HepG2 (cell line): ENCODE data around the gene CACNA1C. TPM values are rescaled to one million over a fixed set of nuclear protein-coding genes. Genes with fewer than 3 reads are reported as not detected.

Experiments
- ASH2L ChIP-seq: fragments of 300-600, 200-600 bp; sonication (generic); IDR thresholded peaks from 2 replicates; pipeline ENCODE4 v1.7.0; 2017; ENCODE audit warnings: low read depth, mild to moderate bottlenecking, moderate library complexity, mixed read lengths, low read length; ENCODE audit not compliant: insufficient read length
- DNMT1 ChIP-seq: sonication (generic); formaldehyde crosslinking; IDR thresholded peaks from 2 replicates; pipeline ENCODE4 v1.5.1; 2020; ENCODE audit warnings: mild to moderate bottlenecking, missing genetic modification reagents
- HNRNPLL ChIP-seq: fragments of 200-400 bp; formaldehyde crosslinking; IDR thresholded peaks from 2 replicates; pipeline ENCODE4 v1.6.1; 2017; ENCODE audit warnings: mild to moderate bottlenecking, low read depth, low read length; ENCODE audit not compliant: poor library complexity, severe bottlenecking
- HOMEZ ChIP-seq: IDR thresholded peaks from 2 replicates; pipeline ENCODE4 v1.6.1; 2016; ENCODE audit warnings: low read depth
- JARID2 ChIP-seq: sonication (generic); formaldehyde crosslinking; IDR thresholded peaks from 2 replicates; pipeline ENCODE4 v1.8.1; 2023; ENCODE audit warnings: missing genetic modification reagents, inconsistent platforms; ENCODE audit not compliant: insufficient replicate concordance
- MTF1 ChIP-seq: sonication (generic); formaldehyde crosslinking; IDR thresholded peaks from 2 replicates; pipeline ENCODE4 v1.5.0; 2020; ENCODE audit warnings: missing genetic modification reagents
- NR2F1 ChIP-seq, 2 experiments: fragments of 450-650 bp in 1 of 2; formaldehyde crosslinking in 1 of 2; IDR thresholded peaks; 2 replicates each; pipeline versions ENCODE4 v1.5.0 to v1.6.1; 2016 to 2020; ENCODE audit warnings: mild to moderate bottlenecking in 1 of 2, missing compliant biosample characterization in 1 of 2, missing genetic modification reagents in 1 of 2, moderate library complexity in 1 of 2
- PHF8 ChIP-seq: sonication (generic); formaldehyde crosslinking; IDR thresholded peaks from 2 replicates; pipeline ENCODE4 v1.5.0; 2020; ENCODE audit warnings: missing genetic modification reagents
- PLSCR1 ChIP-seq: sonication (generic); formaldehyde crosslinking; IDR thresholded peaks from 2 replicates; pipeline ENCODE4 v1.5.0; 2020; ENCODE audit warnings: missing genetic modification reagents, mild to moderate bottlenecking, borderline replicate concordance
- STAT5B ChIP-seq: sonication (generic); formaldehyde crosslinking; IDR thresholded peaks from 2 replicates; pipeline ENCODE4 v1.4.0; 2020; ENCODE audit warnings: missing genetic modification reagents
- TBX2 ChIP-seq: sonication (generic); formaldehyde crosslinking; IDR thresholded peaks from 2 replicates; pipeline ENCODE4 v1.5.0; 2020; ENCODE audit warnings: missing genetic modification reagents, mild to moderate bottlenecking, borderline replicate concordance
- TOPORS ChIP-seq: sonication (generic); formaldehyde crosslinking; IDR thresholded peaks from 2 replicates; pipeline ENCODE4 v1.8.0; 2023; ENCODE audit warnings: mild to moderate bottlenecking, missing genetic modification reagents
- ZBTB2 ChIP-seq: sonication (generic); formaldehyde crosslinking; IDR thresholded peaks from 2 replicates; pipeline ENCODE4 v1.8.0; 2022; ENCODE audit warnings: low read depth, missing genetic modification reagents
- ZBTB42 ChIP-seq: sonication (generic); formaldehyde crosslinking; IDR thresholded peaks from 2 replicates; pipeline ENCODE4 v1.5.0; 2020; ENCODE audit warnings: mild to moderate bottlenecking, missing genetic modification reagents
- ZMAT3 ChIP-seq: sonication (generic); formaldehyde crosslinking; conservative IDR thresholded peaks from 2 replicates; pipeline ENCODE4 v1.7.0; 2021; ENCODE audit warnings: missing genetic modification reagents
- ZNF205 ChIP-seq: IDR thresholded peaks from 2 replicates; pipeline ENCODE4 v1.6.1; 2018; ENCODE audit warnings: missing biosample characterization, missing genetic modification reagents
- ZNF253 ChIP-seq: sonication (generic); formaldehyde crosslinking; IDR thresholded peaks from 2 replicates; pipeline ENCODE4 v1.8.0; 2022; ENCODE audit warnings: mild to moderate bottlenecking, missing genetic modification reagents, borderline replicate concordance
- ZNF276 ChIP-seq: sonication (generic); formaldehyde crosslinking; IDR thresholded peaks from 2 replicates; pipeline ENCODE4 v1.4.0; 2020; ENCODE audit warnings: mild to moderate bottlenecking, low read depth, missing genetic modification reagents
- ZNF292 ChIP-seq: sonication (generic); formaldehyde crosslinking; IDR thresholded peaks from 2 replicates; pipeline ENCODE4 v1.8.1; 2022; ENCODE audit warnings: mild to moderate bottlenecking, low read depth, missing genetic modification reagents, borderline replicate concordance
- ZNF343 ChIP-seq: sonication (generic); formaldehyde crosslinking; IDR thresholded peaks from 2 replicates; pipeline ENCODE4 v1.4.0; 2020; ENCODE audit warnings: mild to moderate bottlenecking, missing genetic modification reagents
- ZNF414 ChIP-seq: sonication (generic); formaldehyde crosslinking; IDR thresholded peaks from 2 replicates; pipeline ENCODE4 v1.5.0; 2020; ENCODE audit warnings: missing genetic modification reagents
- ZNF446 ChIP-seq: sonication (generic); formaldehyde crosslinking; IDR thresholded peaks from 2 replicates; pipeline ENCODE4 v1.5.0; 2020; ENCODE audit warnings: mild to moderate bottlenecking, missing genetic modification reagents
- ZNF451 ChIP-seq: sonication (generic); formaldehyde crosslinking; IDR thresholded peaks from 2 replicates; pipeline ENCODE4 v1.5.0; 2020; ENCODE audit warnings: mild to moderate bottlenecking, missing genetic modification reagents
- polyA plus RNA-seq, 8 experiments: library from polyadenylated mRNA; depleted of rRNA in 3 of 8; stranded (reverse) in 7 of 8; unstranded in 1 of 8; fragments of >200 nt; fragmentation: Illumina TruSeq in 4 of 8; extraction: Trizol in 4 of 8; gene quantifications; 2 replicates each; pipeline versions ENCODE4 v1.2.1 to v1.2.3, GENCODE V29; 2011 to 2016; ENCODE audit warnings: low read depth in 4 of 8, missing spikeins in 1 of 8, mixed read lengths in 1 of 8; ENCODE audit not compliant: insufficient read depth in 1 of 8
- total RNA-seq, 5 experiments: library from RNA; depleted of rRNA; stranded (reverse); fragments of >200 nt; fragmentation: Illumina TruSeq; extraction: Trizol; gene quantifications; 2 replicates each; pipeline ENCODE4 v1.2.3, GENCODE V29; 2016; ENCODE audit warnings: low read depth in 1 of 5

CACNA1C gene
- total and polyA plus RNA-seq, 2 of the 13 experiments (the other 11 are each of a cell fraction or from before 2014, with no cell fraction given), result not detected

GRCh38 chr12:2034633-2035430 is 18.0 kb upstream of the CACNA1C start (continued):
- TF ChIP-seq HOMEZ (CRISPR knock-in tag) (no peak), ZBTB42 (CRISPR knock-in tag) (no peak), ZNF343 (CRISPR knock-in tag) (no peak), ZBTB2 (no peak), ZNF446 (CRISPR knock-in tag) (0 out of 2 replicates have a peak, but pooled peaks have one; percentile 58), ZNF276 (no peak), TBX2 (peak; percentile 42; the same call in 1 of the 2 replicates), ZNF414 (CRISPR knock-in tag) (no peak; the same call in 1 of the 2 replicates), ZNF253 (CRISPR knock-in tag) (no peak), ASH2L (no peak), DNMT1 (CRISPR knock-in tag) (no peak), STAT5B (CRISPR knock-in tag) (no peak), JARID2 (CRISPR knock-in tag) (no peak), NR2F1 (CRISPR knock-in tag; IDR thresholded peaks at IDR 0.05) (no peak), PHF8 (CRISPR knock-in tag) (no peak), ZNF205 (CRISPR knock-in tag) (no peak), MTF1 (no peak), ZNF292 (CRISPR knock-in tag) (no peak), HNRNPLL (peak; percentile 79), PLSCR1 (CRISPR knock-in tag) (no peak), ZNF451 (CRISPR knock-in tag) (peak; percentile 86; the same call in 1 of the 2 replicates), ZMAT3 (CRISPR knock-in tag) (peak; percentile 83; the same call in 1 of the 2 replicates), TOPORS (CRISPR knock-in tag) (peak; percentile 77; the same call in 1 of the 2 replicates)
